HepG2 (cell line): ENCODE results near the gene CDK6. TPM values are rescaled to one million over a fixed set of nuclear protein-coding genes. Genes with fewer than 3 reads are reported as not detected.

Experiments
- ATF7-NPFF ChIP-seq: sonication (generic); formaldehyde crosslinking; IDR thresholded peaks from 2 replicates; pipeline ENCODE4 v1.8.1; 2023; ENCODE audit warnings: mild to moderate bottlenecking, low read depth, missing genetic modification reagents, moderate library complexity
- DPF2 ChIP-seq: sonication (generic); formaldehyde crosslinking; IDR thresholded peaks from 2 replicates; pipeline ENCODE4 v1.4.0; 2020; ENCODE audit warnings: mild to moderate bottlenecking, low read depth, missing genetic modification reagents, borderline replicate concordance
- MED8 ChIP-seq: sonication (generic); formaldehyde crosslinking; IDR thresholded peaks from 2 replicates; pipeline ENCODE4 v1.8.1; 2023; ENCODE audit warnings: mild to moderate bottlenecking, missing genetic modification reagents; ENCODE audit not compliant: insufficient replicate concordance
- SETDB1 ChIP-seq: sonication (generic); formaldehyde crosslinking; IDR thresholded peaks from 2 replicates; pipeline ENCODE4 v1.5.1; 2020; ENCODE audit warnings: missing genetic modification reagents, mild to moderate bottlenecking, borderline replicate concordance
- TBP ChIP-seq: sonication (generic); formaldehyde crosslinking; IDR thresholded peaks from 2 replicates; pipeline ENCODE4 v1.5.0; 2020; ENCODE audit warnings: missing genetic modification reagents
- ZBTB20 ChIP-seq: sonication (generic); formaldehyde crosslinking; IDR thresholded peaks from 2 replicates; pipeline ENCODE4 v1.8.1; 2023; ENCODE audit warnings: missing genetic modification reagents, low read depth, mild to moderate bottlenecking, borderline replicate concordance
- ZNF883 ChIP-seq: sonication (generic); formaldehyde crosslinking; IDR thresholded peaks from 2 replicates; pipeline ENCODE4 v1.5.1; 2020; ENCODE audit warnings: mild to moderate bottlenecking, missing genetic modification reagents; ENCODE audit errors: not compliant biosample characterization
- polyA plus RNA-seq, 8 experiments: library from polyadenylated mRNA; depleted of rRNA in 3 of 8; stranded (reverse) in 7 of 8; unstranded in 1 of 8; fragments of >200 nt; fragmentation: Illumina TruSeq in 4 of 8; extraction: Trizol in 4 of 8; gene quantifications; 2 replicates each; pipeline versions ENCODE4 v1.2.1 to v1.2.3, GENCODE V29; 2011 to 2016; ENCODE audit warnings: low read depth in 4 of 8, missing spikeins in 1 of 8, mixed read lengths in 1 of 8; ENCODE audit not compliant: insufficient read depth in 1 of 8
- total RNA-seq, 5 experiments: library from RNA; depleted of rRNA; stranded (reverse); fragments of >200 nt; fragmentation: Illumina TruSeq; extraction: Trizol; gene quantifications; 2 replicates each; pipeline ENCODE4 v1.2.3, GENCODE V29; 2016; ENCODE audit warnings: low read depth in 1 of 5
- TF ChIP-seq, protein P1 (sequence below): sonication (generic); formaldehyde crosslinking; IDR thresholded peaks from 2 replicates; pipeline ENCODE4 v1.4.0; 2020; ENCODE audit warnings: low read depth, missing genetic modification reagents
- TF ChIP-seq, protein P2 (sequence below): sonication (generic); formaldehyde crosslinking; IDR thresholded peaks from 2 replicates; pipeline ENCODE4 v1.4.0; 2020; ENCODE audit warnings: mild to moderate bottlenecking, missing genetic modification reagents, borderline replicate concordance
- TF ChIP-seq, protein P3 (sequence below): IDR thresholded peaks from 2 replicates; pipeline ENCODE4 v1.6.1; 2016; ENCODE audit warnings: missing biosample characterization, missing genetic modification reagents, low read depth
- TF ChIP-seq, protein P4 (sequence below): IDR thresholded peaks from 2 replicates; pipeline ENCODE4 v1.6.1; 2016; ENCODE audit warnings: low read depth, missing genetic modification reagents, missing compliant biosample characterization

CDK6 gene
- total and polyA plus RNA-seq, 2 of the 13 experiments (the other 11 are each of a cell fraction or from before 2014, with no cell fraction given): 34.6 to 90.8 TPM

GRCh38 chr7:92699966-92700514 is 136.3 kb downstream of the CDK6 start (continued):
- TF ChIP-seq, protein P1, sequence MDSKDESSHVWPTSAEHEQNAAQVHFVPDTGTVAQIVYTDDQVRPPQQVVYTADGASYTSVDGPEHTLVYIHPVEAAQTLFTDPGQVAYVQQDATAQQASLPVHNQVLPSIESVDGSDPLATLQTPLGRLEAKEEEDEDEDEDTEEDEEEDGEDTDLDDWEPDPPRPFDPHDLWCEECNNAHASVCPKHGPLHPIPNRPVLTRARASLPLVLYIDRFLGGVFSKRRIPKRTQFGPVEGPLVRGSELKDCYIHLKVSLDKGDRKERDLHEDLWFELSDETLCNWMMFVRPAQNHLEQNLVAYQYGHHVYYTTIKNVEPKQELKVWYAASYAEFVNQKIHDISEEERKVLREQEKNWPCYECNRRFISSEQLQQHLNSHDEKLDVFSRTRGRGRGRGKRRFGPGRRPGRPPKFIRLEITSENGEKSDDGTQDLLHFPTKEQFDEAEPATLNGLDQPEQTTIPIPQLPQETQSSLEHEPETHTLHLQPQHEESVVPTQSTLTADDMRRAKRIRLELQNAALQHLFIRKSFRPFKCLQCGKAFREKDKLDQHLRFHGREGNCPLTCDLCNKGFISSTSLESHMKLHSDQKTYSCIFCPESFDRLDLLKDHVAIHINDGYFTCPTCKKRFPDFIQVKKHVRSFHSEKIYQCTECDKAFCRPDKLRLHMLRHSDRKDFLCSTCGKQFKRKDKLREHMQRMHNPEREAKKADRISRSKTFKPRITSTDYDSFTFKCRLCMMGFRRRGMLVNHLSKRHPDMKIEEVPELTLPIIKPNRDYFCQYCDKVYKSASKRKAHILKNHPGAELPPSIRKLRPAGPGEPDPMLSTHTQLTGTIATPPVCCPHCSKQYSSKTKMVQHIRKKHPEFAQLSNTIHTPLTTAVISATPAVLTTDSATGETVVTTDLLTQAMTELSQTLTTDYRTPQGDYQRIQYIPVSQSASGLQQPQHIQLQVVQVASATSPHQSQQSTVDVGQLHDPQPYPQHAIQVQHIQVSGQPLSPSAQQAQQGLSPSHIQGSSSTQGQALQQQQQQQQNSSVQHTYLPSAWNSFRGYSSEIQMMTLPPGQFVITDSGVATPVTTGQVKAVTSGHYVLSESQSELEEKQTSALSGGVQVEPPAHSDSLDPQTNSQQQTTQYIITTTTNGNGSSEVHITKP: no peak
- TF ChIP-seq ZBTB20 (CRISPR knock-in tag): no peak
- TF ChIP-seq, protein P2, sequence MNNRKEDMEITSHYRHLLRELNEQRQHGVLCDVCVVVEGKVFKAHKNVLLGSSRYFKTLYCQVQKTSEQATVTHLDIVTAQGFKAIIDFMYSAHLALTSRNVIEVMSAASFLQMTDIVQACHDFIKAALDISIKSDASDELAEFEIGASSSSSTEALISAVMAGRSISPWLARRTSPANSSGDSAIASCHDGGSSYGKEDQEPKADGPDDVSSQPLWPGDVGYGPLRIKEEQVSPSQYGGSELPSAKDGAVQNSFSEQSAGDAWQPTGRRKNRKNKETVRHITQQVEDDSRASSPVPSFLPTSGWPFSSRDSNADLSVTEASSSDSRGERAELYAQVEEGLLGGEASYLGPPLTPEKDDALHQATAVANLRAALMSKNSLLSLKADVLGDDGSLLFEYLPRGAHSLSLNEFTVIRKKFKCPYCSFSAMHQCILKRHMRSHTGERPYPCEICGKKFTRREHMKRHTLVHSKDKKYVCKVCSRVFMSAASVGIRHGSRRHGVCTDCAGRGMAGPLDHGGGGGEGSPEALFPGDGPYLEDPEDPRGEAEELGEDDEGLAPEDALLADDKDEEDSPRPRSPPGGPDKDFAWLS (CRISPR knock-in tag): no peak
- TF ChIP-seq DPF2 (CRISPR knock-in tag): no peak
- TF ChIP-seq, protein P3, sequence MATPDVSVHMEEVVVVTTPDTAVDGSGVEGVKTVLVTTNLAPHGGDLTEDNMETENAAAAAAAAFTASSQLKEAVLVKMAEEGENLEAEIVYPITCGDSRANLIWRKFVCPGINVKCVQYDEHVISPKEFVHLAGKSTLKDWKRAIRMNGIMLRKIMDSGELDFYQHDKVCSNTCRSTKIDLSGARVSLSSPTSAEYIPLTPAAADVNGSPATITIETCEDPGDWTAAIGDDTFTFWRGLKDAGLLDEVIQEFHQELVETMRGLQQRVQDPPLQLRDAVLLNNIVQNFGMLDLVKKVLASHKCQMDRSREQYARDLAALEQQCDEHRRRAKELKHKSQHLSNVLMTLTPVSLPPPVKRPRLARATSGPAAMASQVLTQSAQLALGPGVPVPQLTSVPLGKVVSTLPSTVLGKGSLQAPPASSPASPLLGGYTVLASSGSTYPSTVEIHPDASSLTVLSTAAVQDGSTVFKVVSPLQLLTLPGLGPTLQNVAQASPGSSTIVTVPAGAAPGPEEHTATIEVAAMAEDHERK (CRISPR knock-in tag): no peak
- TF ChIP-seq, protein P4, sequence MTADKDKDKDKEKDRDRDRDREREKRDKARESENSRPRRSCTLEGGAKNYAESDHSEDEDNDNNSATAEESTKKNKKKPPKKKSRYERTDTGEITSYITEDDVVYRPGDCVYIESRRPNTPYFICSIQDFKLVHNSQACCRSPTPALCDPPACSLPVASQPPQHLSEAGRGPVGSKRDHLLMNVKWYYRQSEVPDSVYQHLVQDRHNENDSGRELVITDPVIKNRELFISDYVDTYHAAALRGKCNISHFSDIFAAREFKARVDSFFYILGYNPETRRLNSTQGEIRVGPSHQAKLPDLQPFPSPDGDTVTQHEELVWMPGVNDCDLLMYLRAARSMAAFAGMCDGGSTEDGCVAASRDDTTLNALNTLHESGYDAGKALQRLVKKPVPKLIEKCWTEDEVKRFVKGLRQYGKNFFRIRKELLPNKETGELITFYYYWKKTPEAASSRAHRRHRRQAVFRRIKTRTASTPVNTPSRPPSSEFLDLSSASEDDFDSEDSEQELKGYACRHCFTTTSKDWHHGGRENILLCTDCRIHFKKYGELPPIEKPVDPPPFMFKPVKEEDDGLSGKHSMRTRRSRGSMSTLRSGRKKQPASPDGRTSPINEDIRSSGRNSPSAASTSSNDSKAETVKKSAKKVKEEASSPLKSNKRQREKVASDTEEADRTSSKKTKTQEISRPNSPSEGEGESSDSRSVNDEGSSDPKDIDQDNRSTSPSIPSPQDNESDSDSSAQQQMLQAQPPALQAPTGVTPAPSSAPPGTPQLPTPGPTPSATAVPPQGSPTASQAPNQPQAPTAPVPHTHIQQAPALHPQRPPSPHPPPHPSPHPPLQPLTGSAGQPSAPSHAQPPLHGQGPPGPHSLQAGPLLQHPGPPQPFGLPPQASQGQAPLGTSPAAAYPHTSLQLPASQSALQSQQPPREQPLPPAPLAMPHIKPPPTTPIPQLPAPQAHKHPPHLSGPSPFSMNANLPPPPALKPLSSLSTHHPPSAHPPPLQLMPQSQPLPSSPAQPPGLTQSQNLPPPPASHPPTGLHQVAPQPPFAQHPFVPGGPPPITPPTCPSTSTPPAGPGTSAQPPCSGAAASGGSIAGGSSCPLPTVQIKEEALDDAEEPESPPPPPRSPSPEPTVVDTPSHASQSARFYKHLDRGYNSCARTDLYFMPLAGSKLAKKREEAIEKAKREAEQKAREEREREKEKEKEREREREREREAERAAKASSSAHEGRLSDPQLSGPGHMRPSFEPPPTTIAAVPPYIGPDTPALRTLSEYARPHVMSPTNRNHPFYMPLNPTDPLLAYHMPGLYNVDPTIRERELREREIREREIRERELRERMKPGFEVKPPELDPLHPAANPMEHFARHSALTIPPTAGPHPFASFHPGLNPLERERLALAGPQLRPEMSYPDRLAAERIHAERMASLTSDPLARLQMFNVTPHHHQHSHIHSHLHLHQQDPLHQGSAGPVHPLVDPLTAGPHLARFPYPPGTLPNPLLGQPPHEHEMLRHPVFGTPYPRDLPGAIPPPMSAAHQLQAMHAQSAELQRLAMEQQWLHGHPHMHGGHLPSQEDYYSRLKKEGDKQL (CRISPR knock-in tag): no peak
- TF ChIP-seq ATF7-NPFF (CRISPR knock-in tag): no peak
- TF ChIP-seq TBP: no peak
- TF ChIP-seq SETDB1 (CRISPR knock-in tag): no peak
- TF ChIP-seq MED8 (CRISPR knock-in tag): no peak
- no peak for TF ChIP-seq ZNF883
